Dedifferentiated amniotic fluid mesenchymal stem cell (primary cell): Measurements from ENCODE around the gene ANAPC16.
"Not testable (repeated sequence)": the region's sequence is repeated elsewhere in the genome, so short reads cannot be mapped to it uniquely, and the experiment has no call there.

Source experiments
- DNase-seq: peaks from one replicate; pipeline ENCODE4 v3.0.0-alpha.2; 2016; ENCODE audit errors: extremely low spot score

ANAPC16 gene

GRCh38 chr10:72263613-72264241, 47.9 kb downstream of the ANAPC16 start:
- DNase-seq: no peak

DNA sequence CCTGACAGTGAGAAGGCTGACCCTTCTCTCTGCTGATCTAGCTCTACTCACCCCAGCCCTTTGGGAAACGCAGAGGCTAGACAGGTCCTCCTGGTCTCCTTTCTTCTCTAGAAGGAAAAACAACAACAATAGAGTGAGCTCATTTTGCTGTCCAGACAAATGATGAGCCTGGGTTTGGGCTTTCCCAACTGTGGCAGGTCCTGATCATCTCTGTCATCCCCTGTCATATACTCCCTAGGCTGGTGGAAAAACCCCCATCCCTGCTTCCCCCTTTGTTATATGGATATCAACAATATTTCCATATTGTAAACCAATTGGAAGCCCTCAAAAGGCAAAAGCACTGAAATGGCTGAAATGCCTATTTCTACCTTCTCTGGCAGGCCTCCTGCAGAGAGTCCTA, 48.7 kb downstream of the ANAPC16 start:
- DNase-seq: no peak

GRCh38 chr10:72265508-72265907, 49.7 kb downstream of the ANAPC16 start:
- no peak for DNase-seq

DNA sequence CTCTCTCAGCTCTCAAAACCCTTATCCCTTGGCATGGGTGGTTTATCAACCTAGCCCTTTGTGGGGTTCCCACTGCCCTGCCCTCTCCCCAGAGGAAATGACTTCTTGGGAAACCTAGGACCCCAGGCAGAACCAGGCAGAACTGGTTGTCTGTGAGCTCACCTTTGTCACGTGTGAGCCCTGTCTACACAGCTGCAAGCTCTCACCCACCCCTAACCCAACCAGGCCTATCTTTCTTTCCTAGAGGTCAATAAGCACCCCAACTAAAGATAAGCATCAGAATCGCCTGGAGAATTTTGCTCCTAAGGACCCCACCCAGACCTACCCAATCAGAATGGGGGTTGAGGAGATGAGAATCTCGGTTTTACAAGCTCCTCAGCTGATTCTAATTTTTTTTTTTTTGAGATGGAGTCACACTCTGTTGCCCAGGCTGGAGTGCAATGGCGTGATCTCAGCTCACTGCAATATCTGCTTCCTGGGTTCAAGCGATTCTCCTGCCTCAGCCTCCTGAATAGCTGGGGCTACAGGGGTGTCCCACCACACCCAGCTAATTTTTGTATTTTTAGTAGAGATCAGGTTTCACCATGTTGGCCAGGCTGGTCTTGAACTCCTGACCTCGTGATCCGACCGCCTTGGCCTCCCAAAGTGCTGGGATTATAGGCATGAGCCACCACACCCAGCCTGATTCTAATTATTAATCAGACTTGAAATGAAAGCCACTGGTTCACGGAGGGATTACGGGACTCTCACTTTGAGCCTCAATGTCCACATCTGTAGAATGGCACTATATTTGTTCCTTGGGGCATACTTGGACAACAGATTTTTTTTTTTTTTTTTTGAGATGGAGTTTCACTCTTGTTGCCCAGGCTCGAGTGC, 50.4 kb downstream of the ANAPC16 start:
- DNase-seq: no peak

DNA sequence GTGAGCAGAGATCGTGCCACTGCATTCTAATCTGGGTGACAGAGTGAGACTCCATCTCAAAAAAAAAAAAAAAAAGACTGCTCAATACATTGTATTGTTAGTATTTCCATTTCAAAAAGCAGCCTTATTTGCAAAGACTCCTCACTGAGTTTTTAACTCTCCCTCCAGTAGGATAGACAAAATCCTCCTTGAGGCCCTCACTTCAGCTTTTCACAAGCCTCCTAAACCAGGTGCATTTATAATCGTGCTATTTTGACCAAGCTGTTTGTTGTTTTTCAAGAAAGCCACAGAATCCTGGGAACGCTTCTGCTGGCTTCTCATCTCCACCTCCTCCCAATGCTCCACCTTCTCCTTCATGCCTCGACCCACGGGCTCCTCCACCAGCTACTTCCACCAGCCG, 51.6 kb downstream of the ANAPC16 start:
- DNase-seq: no peak

DNA sequence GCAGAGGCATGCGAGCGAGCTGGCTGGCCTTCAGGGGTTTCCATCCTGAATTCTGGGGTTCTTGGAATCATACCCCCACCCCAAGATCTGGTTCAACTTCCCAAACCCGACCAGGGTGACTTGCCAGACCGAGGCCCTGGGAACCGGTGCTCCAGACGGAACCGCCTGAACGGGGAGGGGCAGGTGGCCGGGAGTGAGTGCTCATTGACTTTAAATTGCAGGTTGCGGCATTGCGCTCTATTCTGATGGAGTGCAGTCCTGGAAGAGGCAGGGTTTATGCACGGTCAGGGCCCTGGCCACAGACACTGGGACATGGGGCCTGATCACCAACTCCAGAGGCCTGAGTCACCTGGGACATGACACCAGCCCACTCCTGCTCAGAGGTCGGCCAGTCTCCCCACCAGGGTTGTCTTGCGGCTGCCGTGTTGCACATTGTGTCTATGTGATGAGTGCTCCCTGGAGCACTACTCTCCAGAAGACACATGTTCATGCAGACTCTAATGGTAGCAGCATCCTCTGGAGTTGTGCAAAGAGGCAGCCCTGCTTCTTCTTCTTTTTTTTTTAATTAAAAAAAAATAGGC, 52.1 kb downstream of the ANAPC16 start:
- no peak for DNase-seq

- DNase-seq: not testable (repeated sequence)
Observed at GRCh38 chr10:72268475-72269200, 52.8 kb downstream of the ANAPC16 start.

DNA sequence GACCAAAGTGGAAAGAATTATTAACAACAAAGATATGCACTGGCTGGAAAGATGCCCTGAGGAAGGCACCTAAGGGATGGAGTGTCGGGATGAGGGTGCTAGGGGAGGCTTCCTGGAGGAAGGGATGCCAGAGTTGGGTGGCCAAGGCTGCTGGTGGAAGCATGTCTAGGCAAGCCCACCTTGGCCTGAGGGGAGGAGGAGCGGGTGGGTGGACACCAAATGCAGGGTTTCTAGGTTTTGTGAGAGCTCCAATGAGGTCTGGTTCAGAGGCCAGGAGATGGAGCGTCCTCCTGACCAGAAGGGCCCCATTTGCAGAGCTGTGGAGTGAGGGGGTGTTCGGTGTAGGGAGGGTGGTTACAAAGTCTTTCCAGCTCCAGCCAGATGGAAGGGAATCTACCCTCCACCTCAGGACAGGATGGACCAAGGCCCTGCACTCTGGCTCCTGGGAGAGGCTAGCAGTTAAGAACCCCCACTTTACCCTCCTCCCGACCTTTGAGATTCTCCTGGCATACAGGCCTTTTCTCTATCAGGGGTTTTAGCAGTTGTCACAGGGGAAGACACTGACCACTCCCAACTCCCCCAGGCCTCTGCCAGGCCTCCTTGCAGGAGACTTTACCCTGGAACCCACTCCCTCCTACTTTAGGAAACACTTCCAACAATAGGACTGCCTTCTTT, 54.9 kb downstream of the ANAPC16 start:
- no peak for DNase-seq

- DNase-seq: peak; percentile 98
Observed at GRCh38 chr10:72272689-72273409, 57.0 kb downstream of the ANAPC16 start.

- DNase-seq: peak; percentile 99
Observed at GRCh38 chr10:72273410-72274212, 57.8 kb downstream of the ANAPC16 start, which contains the start of gene DDIT4. Gene DDIT4 (plus strand): TSS chr10:72273924. CDS start chr10:72274217, 293 bp downstream.

- no peak for DNase-seq
Observed at GRCh38 chr10:72274213-72274729, 58.5 kb downstream of the ANAPC16 start.

GRCh38 chr10:72274730-72275350, 59.0 kb downstream of the ANAPC16 start:
- DNase-seq: peak; percentile 41

DNA sequence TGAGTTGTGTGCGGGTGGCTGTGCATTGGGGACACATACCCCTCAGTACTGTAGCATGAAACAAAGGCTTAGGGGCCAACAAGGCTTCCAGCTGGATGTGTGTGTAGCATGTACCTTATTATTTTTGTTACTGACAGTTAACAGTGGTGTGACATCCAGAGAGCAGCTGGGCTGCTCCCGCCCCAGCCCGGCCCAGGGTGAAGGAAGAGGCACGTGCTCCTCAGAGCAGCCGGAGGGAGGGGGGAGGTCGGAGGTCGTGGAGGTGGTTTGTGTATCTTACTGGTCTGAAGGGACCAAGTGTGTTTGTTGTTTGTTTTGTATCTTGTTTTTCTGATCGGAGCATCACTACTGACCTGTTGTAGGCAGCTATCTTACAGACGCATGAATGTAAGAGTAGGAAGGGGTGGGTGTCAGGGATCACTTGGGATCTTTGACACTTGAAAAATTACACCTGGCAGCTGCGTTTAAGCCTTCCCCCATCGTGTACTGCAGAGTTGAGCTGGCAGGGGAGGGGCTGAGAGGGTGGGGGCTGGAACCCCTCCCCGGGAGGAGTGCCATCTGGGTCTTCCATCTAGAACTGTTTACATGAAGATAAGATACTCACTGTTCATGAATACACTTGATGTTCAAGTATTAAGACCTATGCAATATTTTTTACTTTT, 59.7 kb downstream of the ANAPC16 start:
- no peak for DNase-seq

- DNase-seq: no peak
Observed at GRCh38 chr10:72276013-72276387, 60.2 kb downstream of the ANAPC16 start.

GRCh38 chr10:72276421-72277339, 60.9 kb downstream of the ANAPC16 start:
- peak; percentile 82 for DNase-seq

DNA sequence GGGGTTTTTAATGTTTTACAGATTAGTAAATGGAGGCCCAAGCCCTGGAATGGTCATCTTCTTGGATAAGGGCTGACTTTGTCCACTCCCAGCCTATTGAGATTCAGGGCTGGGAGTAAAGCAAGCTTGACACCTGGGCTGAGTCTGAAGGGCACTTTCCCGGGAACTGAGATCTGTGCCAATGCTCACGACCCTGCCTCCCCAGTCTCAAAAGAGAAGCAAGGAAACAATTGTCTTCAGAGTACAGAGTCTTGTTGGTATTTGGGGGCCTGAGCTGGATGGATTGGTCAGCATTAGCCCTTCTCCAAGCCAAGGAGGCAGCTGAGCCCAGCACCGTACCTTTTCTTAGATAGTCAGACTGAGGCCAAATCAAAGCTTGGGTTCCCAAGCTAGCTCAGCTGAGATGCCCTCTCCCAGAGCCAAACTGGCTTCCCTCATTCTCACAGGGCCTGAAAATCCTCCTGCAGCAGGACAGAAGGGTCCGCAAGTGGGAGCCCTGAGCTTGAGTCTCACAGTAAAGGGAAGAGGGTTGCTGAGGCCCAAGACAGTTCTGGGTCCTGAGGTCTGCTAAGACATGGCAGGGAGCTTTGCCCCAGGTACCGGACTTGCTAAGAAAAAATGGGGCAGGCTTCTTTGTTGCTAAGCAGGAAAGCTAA, 61.7 kb downstream of the ANAPC16 start:
- DNase-seq: no peak

GRCh38 chr10:72277996-72278667, 62.3 kb downstream of the ANAPC16 start:
- DNase-seq: no peak
